NT2/D1 (cell line): ENCODE data around the gene ZBTB20.

Experiments used
- YY1 ChIP-seq: IDR thresholded peaks from 2 replicates; pipeline ENCODE4 v1.6.1; 2011; ENCODE audit not compliant: insufficient read length, insufficient read depth
- ZNF274 ChIP-seq: IDR thresholded peaks from 2 replicates; pipeline ENCODE4 v1.6.1; 2011; ENCODE audit warnings: mild to moderate bottlenecking, low read depth, low read length

DNA sequence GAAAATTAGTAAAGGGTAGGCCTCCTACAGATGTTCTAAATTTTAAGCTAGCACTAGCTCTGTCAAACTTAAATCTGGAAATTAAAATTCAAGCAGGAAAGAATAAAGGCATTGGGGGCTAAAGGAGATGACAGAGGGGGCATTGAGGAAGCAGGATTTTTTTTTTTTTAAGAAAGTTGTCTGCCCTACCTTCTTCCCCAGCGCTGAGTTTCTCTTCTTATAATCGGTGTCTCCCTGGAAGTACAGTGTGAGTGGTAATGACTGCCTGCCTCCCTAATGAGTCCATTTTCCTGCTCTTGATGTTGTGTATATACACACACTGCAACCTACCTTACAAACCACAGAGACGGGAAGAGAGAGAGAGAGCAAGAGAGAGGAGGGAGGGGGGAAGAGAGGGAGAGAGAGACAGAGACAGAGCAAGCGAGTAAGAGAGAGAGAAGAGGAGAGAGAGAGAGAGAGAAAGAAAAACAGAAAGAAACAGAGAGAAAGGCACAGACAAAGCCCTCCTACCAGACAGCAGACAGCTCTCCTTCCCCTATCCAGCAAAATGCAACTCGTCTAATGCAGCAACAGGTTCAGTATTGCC is 47.0 kb downstream of the ZBTB20 start:
- TF ChIP-seq YY1: no peak
- TF ChIP-seq ZNF274: no peak
